Measurements from ENCODE around the gene PPP1R1A. TPM values are rescaled to one million over a fixed set of nuclear protein-coding genes. Genes with fewer than 3 reads are reported as not detected.
A peak's percentile ranks its signal among the peaks of the same experiment; 100 is the strongest.

PPP1R1A gene
- total and polyA plus RNA-seq, 2 experiments from 2014 or later, result 7.6 to 26.9 TPM

DNA sequence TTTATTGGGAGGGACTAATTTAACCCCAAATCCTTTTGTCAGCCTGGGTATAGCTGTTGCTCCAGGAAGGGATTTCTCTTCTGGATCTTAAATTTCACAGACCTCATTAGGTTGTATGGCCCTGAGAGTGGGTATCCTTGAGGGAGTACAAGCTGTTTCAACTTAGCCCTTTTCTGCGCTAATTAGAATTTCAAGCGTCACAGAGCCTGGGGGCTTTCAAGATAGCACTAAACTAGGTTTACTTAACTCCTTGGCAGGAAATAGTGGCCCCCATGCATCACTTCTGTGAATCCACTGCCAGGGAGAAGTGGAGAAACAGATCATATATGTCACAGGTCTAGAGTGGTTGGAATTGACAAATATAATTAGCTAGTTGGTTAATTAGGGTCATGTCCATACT lies 44.9 kb downstream of the PPP1R1A start (continued):
- TF ChIP-seq REST (IDR thresholded peaks at IDR 0.05; ENCODE audit: unreplicated experiment) (no peak), POLR2AphosphoS5 (IDR thresholded peaks at IDR 0.05; ENCODE audit: low read depth) (no peak), EZH2phosphoT487 (IDR thresholded peaks at IDR 0.05; ENCODE audit: unreplicated experiment) (no peak), NANOG (IDR thresholded peaks at IDR 0.05; ENCODE audit: borderline replicate concordance) (no peak), ZNF331 (CRISPR knock-in tag; IDR thresholded peaks at IDR 0.05; ENCODE audit: low read depth) (no peak)

GRCh38 chr12:54541751-54542290 lies 46.6 kb downstream of the PPP1R1A start:
- H3K4me1 ChIP-seq (ENCODE audit: insufficient read depth), result peaks cover under 1% of the 10 kb centered on the region; the same call in 1 of the 2 replicates
- H2AFZ ChIP-seq, result no peak overlapping the region
- ATAC-seq, result peak; percentile 36
- DNase-seq (ENCODE audit: low spot score), result no peak
- no peak overlapping the region for H3K4me3 ChIP-seq
- no peaks in the 10 kb centered on the region for H3K9me3 Mint-ChIP-seq
- no peaks in the 10 kb centered on the region for H3K36me3 ChIP-seq (ENCODE audit: insufficient read depth)
- no peak overlapping the region for H3K4me2 ChIP-seq
- H3K79me2 ChIP-seq (replicated peaks; ENCODE audit: insufficient read depth), result no peaks in the 10 kb centered on the region
- H3K27ac ChIP-seq (ENCODE audit: low read depth), result no peak overlapping the region
- H3K9me2 ChIP-seq (ENCODE audit: insufficient read depth), result no peaks in the 10 kb centered on the region
- H3F3A ChIP-seq (replicated peaks; ENCODE audit: low read depth), result no peaks in the 10 kb centered on the region
- no peaks in the 10 kb centered on the region for H4K20me1 ChIP-seq (replicated peaks; ENCODE audit: insufficient read depth)
- H3K4me1 Mint-ChIP-seq, result peaks cover 20% of the 10 kb centered on the region
- H3K27me3 Mint-ChIP-seq (ENCODE audit: insufficient read depth, low read depth, poor library complexity), result peaks cover 6% of the 10 kb centered on the region
- H3K27ac Mint-ChIP-seq, result no peak overlapping the region
- H3K4me3 Mint-ChIP-seq, result no peak overlapping the region
- H3K36me3 Mint-ChIP-seq (ENCODE audit: low read depth), result no peaks in the 10 kb centered on the region
- peaks cover 19% of the 10 kb centered on the region for H3K27me3 ChIP-seq (ENCODE audit: insufficient read depth)
- TF ChIP-seq STAT1 (IDR thresholded peaks at IDR 0.05; ENCODE audit: unreplicated experiment), result no peak
- TF ChIP-seq, protein P1, sequence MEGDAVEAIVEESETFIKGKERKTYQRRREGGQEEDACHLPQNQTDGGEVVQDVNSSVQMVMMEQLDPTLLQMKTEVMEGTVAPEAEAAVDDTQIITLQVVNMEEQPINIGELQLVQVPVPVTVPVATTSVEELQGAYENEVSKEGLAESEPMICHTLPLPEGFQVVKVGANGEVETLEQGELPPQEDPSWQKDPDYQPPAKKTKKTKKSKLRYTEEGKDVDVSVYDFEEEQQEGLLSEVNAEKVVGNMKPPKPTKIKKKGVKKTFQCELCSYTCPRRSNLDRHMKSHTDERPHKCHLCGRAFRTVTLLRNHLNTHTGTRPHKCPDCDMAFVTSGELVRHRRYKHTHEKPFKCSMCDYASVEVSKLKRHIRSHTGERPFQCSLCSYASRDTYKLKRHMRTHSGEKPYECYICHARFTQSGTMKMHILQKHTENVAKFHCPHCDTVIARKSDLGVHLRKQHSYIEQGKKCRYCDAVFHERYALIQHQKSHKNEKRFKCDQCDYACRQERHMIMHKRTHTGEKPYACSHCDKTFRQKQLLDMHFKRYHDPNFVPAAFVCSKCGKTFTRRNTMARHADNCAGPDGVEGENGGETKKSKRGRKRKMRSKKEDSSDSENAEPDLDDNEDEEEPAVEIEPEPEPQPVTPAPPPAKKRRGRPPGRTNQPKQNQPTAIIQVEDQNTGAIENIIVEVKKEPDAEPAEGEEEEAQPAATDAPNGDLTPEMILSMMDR (conservative IDR thresholded peaks at IDR 0.05; ENCODE audit: low read depth in 2 of 2), result no peak
- TF ChIP-seq JUNB (IDR thresholded peaks at IDR 0.05; ENCODE audit: unreplicated experiment), result no peak
- no peak for TF ChIP-seq POLR2AphosphoS5 (IDR thresholded peaks at IDR 0.05; ENCODE audit: low read depth)
- TF ChIP-seq REST (IDR thresholded peaks at IDR 0.05; ENCODE audit: unreplicated experiment), result no peak
- no peak for TF ChIP-seq ZNF114 (CRISPR knock-in tag; IDR thresholded peaks at IDR 0.05)
- no peak for TF ChIP-seq ZNF331 (CRISPR knock-in tag; IDR thresholded peaks at IDR 0.05; ENCODE audit: low read depth)
- TF ChIP-seq, protein P2, sequence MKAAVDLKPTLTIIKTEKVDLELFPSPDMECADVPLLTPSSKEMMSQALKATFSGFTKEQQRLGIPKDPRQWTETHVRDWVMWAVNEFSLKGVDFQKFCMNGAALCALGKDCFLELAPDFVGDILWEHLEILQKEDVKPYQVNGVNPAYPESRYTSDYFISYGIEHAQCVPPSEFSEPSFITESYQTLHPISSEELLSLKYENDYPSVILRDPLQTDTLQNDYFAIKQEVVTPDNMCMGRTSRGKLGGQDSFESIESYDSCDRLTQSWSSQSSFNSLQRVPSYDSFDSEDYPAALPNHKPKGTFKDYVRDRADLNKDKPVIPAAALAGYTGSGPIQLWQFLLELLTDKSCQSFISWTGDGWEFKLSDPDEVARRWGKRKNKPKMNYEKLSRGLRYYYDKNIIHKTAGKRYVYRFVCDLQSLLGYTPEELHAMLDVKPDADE (IDR thresholded peaks at IDR 0.05), result no peak
- no peak for TF ChIP-seq EZH2 (IDR thresholded peaks at IDR 0.05; ENCODE audit: low read depth, unreplicated experiment)
